Mesenchymal stem cell (in vitro differentiated cells and primary cell): Measurements from ENCODE around the gene OR2L2.

Source experiments
- DNase-seq: peaks from one replicate; pipeline ENCODE4 v3.0.0-alpha.2; 2013
- H2AFZ ChIP-seq: one replicate; pipeline ENCODE4 v1.6.1; 2013; ENCODE audit warnings: low read depth, mild to moderate bottlenecking, control low read depth, inconsistent platforms, low read length, moderate library complexity
- H2AK5ac ChIP-seq: 2 replicates; pipeline ENCODE4 v1.6.1; 2013; ENCODE audit warnings: low read length, moderate library complexity, mild to moderate bottlenecking, inconsistent platforms; ENCODE audit not compliant: severe bottlenecking
- H2BK120ac ChIP-seq: one replicate; pipeline ENCODE4 v1.6.1; 2013; ENCODE audit warnings: low read depth, mild to moderate bottlenecking, inconsistent platforms, low read length, moderate library complexity
- H2BK12ac ChIP-seq, 2 experiments: one replicate each; pipeline ENCODE4 v1.6.1; 2013; ENCODE audit warnings: inconsistent platforms in 2 of 2, low read length in 2 of 2, mild to moderate bottlenecking in 2 of 2, moderate library complexity in 2 of 2, control low read depth in 1 of 2
- H2BK15ac ChIP-seq: one replicate; pipeline ENCODE4 v1.6.1; 2013; ENCODE audit warnings: mild to moderate bottlenecking, low read depth, inconsistent platforms; ENCODE audit not compliant: poor library complexity, severe bottlenecking
- H2BK5ac ChIP-seq: 2 replicates; pipeline ENCODE4 v1.6.1; 2013; ENCODE audit warnings: low read depth, mild to moderate bottlenecking, low read length, control low read depth, inconsistent platforms; ENCODE audit not compliant: poor library complexity, severe bottlenecking
- H3K14ac ChIP-seq, 2 experiments: one replicate each; pipeline ENCODE4 v1.6.1; 2013; ENCODE audit warnings: inconsistent platforms in 2 of 2, low read length in 2 of 2, control low read depth in 1 of 2, mild to moderate bottlenecking in 1 of 2, moderate library complexity in 1 of 2
- H3K18ac ChIP-seq, 2 experiments: one replicate each; pipeline ENCODE4 v1.6.1; 2013; ENCODE audit warnings: inconsistent platforms in 2 of 2, low read length in 2 of 2, control low read depth in 1 of 2, low read depth in 1 of 2, mild to moderate bottlenecking in 1 of 2
- H3K23ac ChIP-seq, 2 experiments: one replicate each; pipeline ENCODE4 v1.6.1; 2013; ENCODE audit warnings: inconsistent platforms in 2 of 2, low read length in 2 of 2, mild to moderate bottlenecking in 2 of 2, moderate library complexity in 2 of 2, control low read depth in 1 of 2
- H3K27ac ChIP-seq: 2 replicates; pipeline ENCODE4 v1.5.1; 2013; ENCODE audit warnings: mild to moderate bottlenecking, moderate library complexity, low read length, control low read depth, inconsistent platforms; ENCODE audit not compliant: poor library complexity, severe bottlenecking
- H3K27me3 ChIP-seq, 2 experiments: 2 replicates each; pipeline versions ENCODE4 v1.6.1 to v1.7.0; 2013; ENCODE audit warnings: low read length in 2 of 2, mild to moderate bottlenecking in 2 of 2, moderate library complexity in 2 of 2, control low read depth in 1 of 2, inconsistent platforms in 1 of 2; ENCODE audit not compliant: control insufficient read depth in 1 of 2, insufficient read depth in 1 of 2
- H3K36me3 ChIP-seq, 2 experiments: 2 replicates each; pipeline versions ENCODE4 v1.6.1 to v1.7.0; 2013; ENCODE audit warnings: low read length in 2 of 2, control low read depth in 1 of 2, inconsistent platforms in 1 of 2, low read depth in 1 of 2, mild to moderate bottlenecking in 1 of 2; ENCODE audit not compliant: insufficient read depth in 2 of 2, control insufficient read depth in 1 of 2
- H3K4ac ChIP-seq, 2 experiments: one replicate each; pipeline ENCODE4 v1.6.1; 2013; ENCODE audit warnings: inconsistent platforms in 2 of 2, low read length in 2 of 2, mild to moderate bottlenecking in 2 of 2, moderate library complexity in 2 of 2, control low read depth in 1 of 2, low read depth in 1 of 2
- H3K4me1 ChIP-seq: 2 replicates; pipeline ENCODE4 v1.6.1; 2013; ENCODE audit warnings: low read depth, low read length, control low read depth; ENCODE audit not compliant: control insufficient read depth, insufficient read depth
- H3K4me2 ChIP-seq: 2 replicates; pipeline ENCODE4 v1.6.1; 2013; ENCODE audit warnings: low read length, mild to moderate bottlenecking, inconsistent platforms; ENCODE audit not compliant: poor library complexity, severe bottlenecking
- H3K4me3 ChIP-seq, 2 experiments: 2 replicates each; pipeline versions ENCODE4 v1.5.1 to v1.7.0; 2013; ENCODE audit warnings: low read length in 2 of 2, mild to moderate bottlenecking in 2 of 2, control low read depth in 1 of 2, low read depth in 1 of 2; ENCODE audit not compliant: insufficient read depth in 1 of 2
- H3K79me1 ChIP-seq: replicated peaks from 2 replicates; pipeline ENCODE4 v1.6.1; 2013; ENCODE audit warnings: mild to moderate bottlenecking, control low read depth, low read length, inconsistent platforms; ENCODE audit not compliant: poor library complexity, severe bottlenecking
- H3K9ac ChIP-seq: 2 replicates; pipeline ENCODE4 v1.7.0; 2013; ENCODE audit warnings: mild to moderate bottlenecking, low read length, moderate library complexity
- H3K9me3 ChIP-seq: 2 replicates; pipeline ENCODE4 v1.7.0; 2013; ENCODE audit warnings: mild to moderate bottlenecking, low read length; ENCODE audit not compliant: control insufficient read depth
- H4K8ac ChIP-seq: one replicate; pipeline ENCODE4 v1.6.1; 2013; ENCODE audit warnings: inconsistent platforms, mild to moderate bottlenecking, low read length, moderate library complexity
- H4K91ac ChIP-seq: one replicate; pipeline ENCODE4 v1.6.1; 2013; ENCODE audit warnings: mild to moderate bottlenecking, low read length, inconsistent platforms
- WGBS: methylation state at CpG from one replicate; pipeline ENCODE4 v1.1.7; 2013; ENCODE audit warnings: mixed read lengths; 5-methylcytosine and 5-hydroxymethylcytosine counted together

OR2L2 gene

GRCh38 chr1:248045209-248045608 lies 15.3 kb downstream of the OR2L2 start:
- H4K91ac ChIP-seq, result no peak overlapping the region
- H3K27me3 ChIP-seq, result no peaks in the 10 kb centered on the region
- no peak overlapping the region for H4K8ac ChIP-seq
- no peak overlapping the region for H3K4ac ChIP-seq
- H3K9ac ChIP-seq, result no peak overlapping the region
- no peak for DNase-seq
- no peak overlapping the region for H3K14ac ChIP-seq
- H2BK15ac ChIP-seq, result no peak overlapping the region
- WGBS, result 64% methylated on average over 4 of the region's 5 CpGs
- H2AK5ac ChIP-seq, result no peak overlapping the region
- no peak overlapping the region for H3K23ac ChIP-seq
- no peak overlapping the region for H3K27ac ChIP-seq
- H2AFZ ChIP-seq, result no peak overlapping the region
- H2BK12ac ChIP-seq, result no peak overlapping the region
- H3K4me2 ChIP-seq, result no peak overlapping the region
- no peak overlapping the region for H3K4me3 ChIP-seq
- peaks cover 19% of the 10 kb centered on the region for H3K9me3 ChIP-seq
- no peaks in the 10 kb centered on the region for H3K79me1 ChIP-seq
- H3K36me3 ChIP-seq, result no peaks in the 10 kb centered on the region
- H3K18ac ChIP-seq, result no peak overlapping the region
- H2BK120ac ChIP-seq, result no peak overlapping the region
- H2BK5ac ChIP-seq, result no peak overlapping the region
- no peaks in the 10 kb centered on the region for H3K4me1 ChIP-seq

- no peak within 1 kb of the TSS for H4K8ac ChIP-seq
- no CpG with 5 or more reads among the region's 2 CpGs for WGBS
- H4K91ac ChIP-seq, result no peak within 1 kb of the TSS
- H3K36me3 ChIP-seq, result no peaks in the 10 kb centered on the region
- H3K4me3 ChIP-seq, result no peak within 1 kb of the TSS
- H3K14ac ChIP-seq, result no peak within 1 kb of the TSS
- no peak within 1 kb of the TSS for H3K27ac ChIP-seq
- no peak for DNase-seq
- H3K9ac ChIP-seq, result no peak within 1 kb of the TSS
- H3K9me3 ChIP-seq, result peaks cover 19% of the 10 kb centered on the region
- no peak within 1 kb of the TSS for H2BK15ac ChIP-seq
- no peaks in the 10 kb centered on the region for H3K79me1 ChIP-seq
- no peak within 1 kb of the TSS for H2BK12ac ChIP-seq
- H3K27me3 ChIP-seq, result no peaks in the 10 kb centered on the region
- H2BK5ac ChIP-seq, result no peak within 1 kb of the TSS
- H3K18ac ChIP-seq, result no peak within 1 kb of the TSS
- H2AK5ac ChIP-seq, result no peak within 1 kb of the TSS
- H2AFZ ChIP-seq, result no peak within 1 kb of the TSS
- H3K4me2 ChIP-seq, result no peak within 1 kb of the TSS
- no peak within 1 kb of the TSS for H3K4ac ChIP-seq
- H3K4me1 ChIP-seq, result no peaks in the 10 kb centered on the region
- H2BK120ac ChIP-seq, result no peak within 1 kb of the TSS
- no peak within 1 kb of the TSS for H3K23ac ChIP-seq
These were observed 16.7 kb downstream of the OR2L2 start, which contains the start of gene OR2L3 for GRCh38 chr1:248046536-248046935. Gene OR2L3 (plus strand): TSS chr1:248046836. CDS start chr1:248060682, 13,846 bp downstream.

GRCh38 chr1:248047008-248047407 lies 17.1 kb downstream of the OR2L2 start:
- no peak overlapping the region for H2AFZ ChIP-seq
- H3K27ac ChIP-seq, result no peak overlapping the region
- H2AK5ac ChIP-seq, result no peak overlapping the region
- H2BK5ac ChIP-seq, result no peak overlapping the region
- no peak overlapping the region for H2BK120ac ChIP-seq
- H3K18ac ChIP-seq, result no peak overlapping the region
- no peak overlapping the region for H3K4me2 ChIP-seq
- H3K36me3 ChIP-seq, result no peaks in the 10 kb centered on the region
- no peak overlapping the region for H3K9ac ChIP-seq
- no peaks in the 10 kb centered on the region for H3K27me3 ChIP-seq
- no peak overlapping the region for H4K8ac ChIP-seq
- no peaks in the 10 kb centered on the region for H3K4me1 ChIP-seq
- DNase-seq, result no peak
- H3K23ac ChIP-seq, result no peak overlapping the region
- no peak overlapping the region for H2BK12ac ChIP-seq
- H3K14ac ChIP-seq, result no peak overlapping the region
- H3K4me3 ChIP-seq, result no peak overlapping the region
- H3K9me3 ChIP-seq, result peaks cover 21% of the 10 kb centered on the region
- no peak overlapping the region for H4K91ac ChIP-seq
- no peak overlapping the region for H2BK15ac ChIP-seq
- no CpG with 5 or more reads among the region's 1 CpG for WGBS
- no peaks in the 10 kb centered on the region for H3K79me1 ChIP-seq
- H3K4ac ChIP-seq, result no peak overlapping the region

GRCh38 chr1:248054671-248055070 lies 24.8 kb downstream of the OR2L2 start:
- no peak for DNase-seq
- H3K4me2 ChIP-seq, result no peak overlapping the region
- no peak overlapping the region for H4K91ac ChIP-seq
- no peaks in the 10 kb centered on the region for H3K27me3 ChIP-seq
- H2AK5ac ChIP-seq, result no peak overlapping the region
- H3K4me1 ChIP-seq, result no peaks in the 10 kb centered on the region
- no peak overlapping the region for H2BK12ac ChIP-seq
- no peaks in the 10 kb centered on the region for H3K36me3 ChIP-seq
- H2AFZ ChIP-seq, result no peak overlapping the region
- H3K14ac ChIP-seq, result no peak overlapping the region
- H2BK15ac ChIP-seq, result no peak overlapping the region
- H3K27ac ChIP-seq, result no peak overlapping the region
- no peak overlapping the region for H3K4me3 ChIP-seq
- no peak overlapping the region for H3K4ac ChIP-seq
- H2BK120ac ChIP-seq, result no peak overlapping the region
- H3K9me3 ChIP-seq, result peaks cover 38% of the 10 kb centered on the region
- no peak overlapping the region for H4K8ac ChIP-seq
- H2BK5ac ChIP-seq, result no peak overlapping the region
- H3K9ac ChIP-seq, result no peak overlapping the region
- no peak overlapping the region for H3K23ac ChIP-seq
- H3K18ac ChIP-seq, result no peak overlapping the region
- no peaks in the 10 kb centered on the region for H3K79me1 ChIP-seq
